Measurements from ENCODE around the gene RAB3C.
"Not testable (repeated sequence)": the region's sequence is repeated elsewhere in the genome, so short reads cannot be mapped to it uniquely, and the experiment has no call there.

RAB3C gene

DNA sequence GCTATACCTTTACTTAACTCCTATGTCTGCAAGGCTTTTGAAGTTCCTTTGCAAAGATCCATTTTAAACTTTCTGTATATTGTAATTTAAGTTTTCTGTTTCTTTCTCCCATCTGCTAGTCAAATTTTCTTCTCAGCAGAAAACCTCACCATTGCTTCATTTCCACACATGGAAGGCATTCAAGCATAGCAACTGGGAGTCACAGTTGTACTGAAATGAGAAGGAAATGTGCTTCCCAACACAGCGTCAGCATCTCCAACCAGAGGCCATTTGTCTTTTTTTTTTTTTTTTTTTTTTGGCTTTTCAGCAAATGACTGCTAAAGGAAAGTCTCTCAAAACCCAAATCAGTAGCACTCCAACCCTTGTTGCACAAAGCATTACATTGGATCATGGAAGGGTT, 92.5 kb downstream of the RAB3C start:
- DNase-seq (ENCODE audit: low read depth in 3 of 3), result no peak

DNA sequence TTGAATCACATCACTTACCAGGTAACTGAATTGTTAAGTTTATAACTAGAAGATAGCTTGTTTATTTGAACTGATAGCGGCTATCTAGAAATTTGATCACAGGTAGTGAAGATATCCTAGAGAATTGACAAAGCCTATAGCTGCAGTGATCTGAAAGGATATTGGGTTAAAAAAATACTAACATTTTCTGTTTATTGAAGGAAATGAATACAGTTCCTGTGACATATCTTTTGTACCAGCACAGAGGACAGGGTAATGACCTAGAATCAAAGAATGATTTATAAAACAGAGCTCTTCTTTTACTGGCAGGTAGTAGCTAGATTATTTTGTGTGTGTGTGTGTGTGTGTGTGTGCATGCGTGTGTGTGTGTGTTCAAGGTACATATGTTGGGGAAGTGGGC, 94.8 kb downstream of the RAB3C start:
- DNase-seq (ENCODE audit: low read depth in 3 of 3), result no peak

DNA sequence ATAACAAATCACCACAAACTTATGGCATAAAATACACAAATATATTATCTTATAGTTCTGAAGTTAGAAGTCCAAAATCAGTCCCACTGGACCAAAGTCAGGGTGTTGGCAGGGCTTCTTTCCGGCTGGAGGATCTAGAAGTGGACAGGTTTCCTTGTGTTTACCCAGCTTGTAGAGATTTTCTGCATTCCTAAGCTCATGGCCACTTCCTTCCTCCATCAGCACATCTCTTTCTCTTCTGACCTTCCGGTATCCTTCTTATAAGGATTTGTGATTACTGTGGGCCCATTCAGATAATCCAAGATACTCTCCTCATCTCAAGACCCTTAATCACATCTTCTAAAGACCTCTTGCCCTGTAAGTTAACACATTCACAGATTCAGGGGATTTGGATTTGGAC, 97.6 kb downstream of the RAB3C start:
- DNase-seq (ENCODE audit: low read depth in 3 of 3), result no peak

DNA sequence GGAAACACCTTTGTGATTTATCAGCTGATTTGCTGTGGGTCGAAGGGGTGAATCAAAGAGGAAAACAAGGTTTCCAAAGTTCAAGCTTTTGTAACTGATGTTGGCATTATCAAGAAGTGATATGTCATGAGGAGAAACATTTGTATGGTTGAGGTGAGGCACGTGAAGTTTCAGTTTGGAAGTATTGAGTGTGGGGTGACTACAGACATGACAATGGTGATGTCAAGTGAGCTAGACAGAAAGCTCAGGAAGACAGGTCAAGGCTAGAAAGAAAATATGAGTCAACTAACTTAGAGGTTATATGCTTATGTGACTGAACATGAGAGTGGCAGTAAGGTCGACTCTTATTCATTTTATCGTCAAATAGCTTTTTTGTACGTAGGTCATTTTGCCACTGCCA, 99.1 kb downstream of the RAB3C start:
- DNase-seq (ENCODE audit: low read depth in 3 of 3), result no peak

DNA sequence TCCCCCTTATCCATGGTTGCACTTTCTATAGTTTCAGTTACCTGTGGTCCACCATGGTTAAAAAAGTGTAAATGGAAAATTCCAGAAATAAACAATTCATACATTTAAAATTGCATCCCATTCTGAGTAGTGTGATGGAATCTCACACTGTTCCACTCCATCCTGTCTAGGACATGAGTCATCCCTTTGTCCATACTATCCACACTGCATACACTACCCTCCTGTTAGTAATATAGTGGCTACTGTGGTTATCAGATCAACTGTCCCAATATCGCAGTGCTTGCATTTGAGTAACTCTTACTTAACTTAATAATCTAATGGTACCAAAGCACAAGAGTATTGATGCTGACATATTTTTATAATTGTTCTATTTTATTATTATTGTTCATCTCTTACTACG, 100.7 kb downstream of the RAB3C start:
- no peak for DNase-seq (ENCODE audit: low read depth in 3 of 3)

DNA sequence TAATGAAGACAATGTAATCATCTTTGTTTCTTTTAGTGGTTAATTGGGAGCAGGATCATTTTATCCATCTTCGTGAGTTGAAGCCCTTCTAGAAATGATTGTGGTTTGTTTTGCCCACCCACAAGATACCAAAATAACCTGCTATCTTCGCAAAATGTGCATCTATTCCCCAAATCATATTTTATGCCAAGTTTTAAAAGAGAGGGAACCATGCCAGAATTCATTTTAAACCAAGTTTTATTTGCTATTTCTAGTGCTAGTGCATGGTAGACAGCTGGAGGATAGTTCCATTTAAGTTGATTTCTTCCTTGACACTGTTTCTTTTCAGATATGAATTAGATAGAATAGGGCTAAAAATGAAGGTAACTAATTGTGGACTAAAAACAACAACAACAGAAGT, 104.2 kb downstream of the RAB3C start:
- no peak for DNase-seq (ENCODE audit: low read depth in 3 of 3)

DNA sequence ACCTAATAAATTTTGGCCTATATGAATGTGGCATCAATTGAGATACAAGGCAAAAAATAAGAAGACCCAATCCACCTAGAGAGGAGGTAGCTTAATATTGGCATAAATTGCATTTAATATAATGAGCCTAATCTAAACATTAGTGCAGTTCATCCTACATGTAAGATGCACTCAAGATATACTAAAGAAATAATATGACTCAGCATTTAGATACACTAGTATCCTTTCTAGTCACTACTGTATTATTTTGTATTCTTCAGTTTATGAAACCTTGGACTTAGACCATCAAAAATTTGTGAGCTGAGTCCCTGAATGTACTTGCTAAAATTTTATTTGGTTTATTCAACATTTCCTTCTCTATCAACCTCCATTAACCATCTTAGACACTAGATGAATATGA, 104.7 kb downstream of the RAB3C start:
- no peak for DNase-seq (ENCODE audit: low read depth in 3 of 3)

DNA sequence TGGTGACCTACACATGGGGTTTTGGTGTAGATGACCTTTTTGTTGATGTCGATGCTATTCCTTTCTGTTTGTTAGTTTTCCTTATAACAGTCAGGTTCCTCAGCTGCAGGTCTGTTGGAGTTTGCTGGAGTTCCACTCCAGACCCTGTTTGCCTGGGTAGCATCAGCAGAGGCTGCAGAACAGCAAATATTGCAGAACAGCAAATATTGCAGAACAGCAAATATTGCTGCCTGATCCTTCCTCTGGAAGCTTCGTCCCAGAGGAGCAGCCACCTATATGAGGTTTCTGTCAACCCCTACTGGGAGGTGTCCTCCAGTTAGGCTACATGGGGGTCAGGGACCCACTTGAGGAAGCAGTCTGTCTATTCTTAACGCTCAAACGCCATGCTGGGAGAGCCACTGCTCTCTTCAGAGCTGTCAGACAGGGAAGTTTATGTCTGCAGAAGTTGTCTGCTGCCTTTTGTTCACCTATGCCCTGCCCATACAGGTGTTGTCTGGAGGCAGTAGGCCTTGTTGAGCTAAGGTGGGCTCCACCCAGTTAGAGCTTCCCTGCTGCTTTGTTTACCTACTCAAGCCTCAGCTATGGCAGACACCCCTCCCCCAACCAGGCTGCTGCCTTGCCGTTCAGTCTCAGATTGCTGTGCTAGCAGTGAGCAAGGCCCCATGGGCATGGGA, 116.3 kb downstream of the RAB3C start:
- not testable (repeated sequence) for DNase-seq (ENCODE audit: low read depth in 3 of 3)

DNA sequence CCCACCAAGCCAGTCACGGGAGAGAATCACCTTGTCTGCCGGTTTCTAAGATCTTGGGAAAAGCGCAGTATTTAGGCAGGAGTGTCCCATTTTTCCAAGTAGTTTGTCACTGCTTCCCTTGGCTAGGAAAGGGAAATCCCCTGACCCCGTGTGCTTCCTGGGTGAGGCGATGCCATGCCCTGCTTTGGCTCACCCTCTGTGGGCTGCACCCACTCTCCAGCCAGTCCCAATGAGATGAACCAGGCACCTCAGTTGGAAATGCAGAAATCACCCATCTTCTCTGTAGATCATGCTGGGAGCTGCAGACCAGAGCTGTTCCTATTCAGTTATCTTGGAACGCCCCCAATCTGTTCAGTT, 116.9 kb downstream of the RAB3C start:
- no peak for DNase-seq (ENCODE audit: low read depth in 3 of 3)

DNA sequence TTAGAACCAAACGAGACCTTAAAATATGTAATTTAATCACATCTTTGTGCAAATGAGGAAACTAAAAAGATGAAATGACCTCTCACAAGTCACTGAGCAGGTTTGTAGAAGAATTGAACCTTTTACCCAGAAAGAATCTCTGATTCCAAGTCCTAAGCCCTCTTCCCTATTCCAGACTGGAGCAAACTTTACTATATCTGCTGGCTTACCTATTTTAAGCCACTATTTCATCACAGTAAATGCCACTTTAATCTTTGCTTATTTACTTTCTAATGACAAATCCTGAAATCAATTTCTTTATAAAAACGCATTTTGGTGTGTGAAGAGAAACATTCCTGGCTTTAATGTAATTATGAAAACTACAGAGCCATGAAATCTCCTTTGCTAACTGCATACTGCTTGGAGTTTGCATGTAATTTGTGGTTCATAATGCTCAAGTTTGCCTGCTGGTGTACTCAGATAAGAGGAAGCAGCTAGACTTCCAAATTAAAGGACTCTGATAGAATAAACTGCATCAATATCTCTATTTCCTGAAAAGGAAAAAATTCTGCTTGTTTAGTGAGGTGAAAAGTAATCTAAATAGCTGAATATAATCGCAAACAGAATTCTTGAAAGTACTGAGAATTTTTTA, 121.2 kb downstream of the RAB3C start:
- no peak for DNase-seq (ENCODE audit: low read depth in 3 of 3)

DNA sequence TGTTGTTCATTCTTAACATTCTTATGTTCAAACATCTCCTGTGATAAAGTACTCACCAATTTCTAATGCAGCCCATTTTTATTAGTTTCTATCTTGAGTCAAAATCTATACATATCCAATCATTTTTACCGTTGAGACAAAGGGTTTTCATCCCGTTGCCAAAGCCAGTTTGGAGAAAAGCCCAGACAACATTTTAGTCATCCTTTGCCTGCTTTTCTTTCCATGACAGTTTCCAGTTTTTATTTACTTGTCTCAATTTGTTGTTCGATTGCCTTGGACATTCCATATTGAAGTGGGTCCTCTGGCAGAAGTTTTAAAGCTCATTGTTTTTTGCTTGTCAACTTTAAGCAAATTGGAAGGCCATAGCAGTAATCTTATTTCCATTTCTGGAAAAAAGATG, 123.9 kb downstream of the RAB3C start:
- no peak for DNase-seq (ENCODE audit: low read depth in 3 of 3)

DNA sequence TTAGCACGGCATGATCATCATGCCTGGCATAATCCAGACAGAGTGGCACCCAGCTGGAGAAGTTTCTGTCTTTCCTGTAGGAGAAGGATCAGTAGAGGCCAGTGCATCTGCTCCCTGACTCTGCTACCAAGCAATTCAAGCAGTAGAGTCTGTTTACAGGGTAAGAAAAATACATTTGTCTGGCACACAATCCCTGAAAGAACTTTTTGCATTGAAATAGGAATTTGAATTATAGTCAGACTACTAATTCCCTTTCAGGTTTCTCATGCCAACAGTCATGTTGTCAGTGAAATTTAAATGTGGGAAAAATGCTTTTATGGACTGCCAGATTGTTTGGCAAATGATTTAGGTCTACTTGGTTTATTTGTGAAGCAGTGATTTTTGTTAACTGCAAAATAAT, 125.6 kb downstream of the RAB3C start:
- no peak for DNase-seq (ENCODE audit: low read depth in 3 of 3)

DNA sequence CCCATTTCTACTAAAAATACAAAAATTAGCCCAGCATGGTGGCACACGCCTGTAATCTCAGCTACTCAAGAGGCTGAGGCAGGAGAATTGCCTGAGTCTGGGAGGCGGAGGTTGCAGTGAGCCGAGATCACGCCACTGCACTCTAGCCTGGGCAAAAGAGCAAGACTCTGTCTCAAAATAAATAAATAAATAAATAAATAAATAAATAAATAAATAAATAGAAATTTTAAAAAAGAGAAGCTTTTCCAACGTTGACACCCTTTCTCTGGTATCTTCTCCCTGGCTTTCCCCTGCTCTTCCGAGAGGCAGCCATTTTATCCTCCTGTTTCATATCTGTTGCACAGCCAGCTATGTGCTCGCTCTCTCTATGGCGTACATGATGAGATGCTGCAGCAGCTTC, 127.5 kb downstream of the RAB3C start:
- not testable (repeated sequence) for DNase-seq (ENCODE audit: low read depth in 3 of 3)

DNA sequence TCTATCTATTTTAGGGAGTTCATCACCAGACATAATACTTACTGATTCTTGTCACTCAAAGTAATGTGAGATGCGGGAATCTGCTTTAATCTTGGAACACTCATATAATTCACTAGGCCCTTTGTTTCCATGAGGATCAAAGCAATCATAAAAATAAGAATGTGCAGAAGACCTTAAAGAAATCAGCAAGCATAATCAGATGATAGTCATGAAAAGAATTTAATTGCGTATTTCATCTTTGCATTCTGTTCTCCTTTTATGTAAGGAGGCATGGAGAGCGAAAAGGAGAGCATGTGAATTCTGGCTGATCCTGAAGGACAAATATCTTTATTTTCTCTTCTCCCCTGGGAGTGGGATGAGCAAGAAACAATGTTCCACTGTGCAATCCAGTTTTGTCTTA, 128.0 kb downstream of the RAB3C start:
- no peak for DNase-seq (ENCODE audit: low read depth in 3 of 3)

DNA sequence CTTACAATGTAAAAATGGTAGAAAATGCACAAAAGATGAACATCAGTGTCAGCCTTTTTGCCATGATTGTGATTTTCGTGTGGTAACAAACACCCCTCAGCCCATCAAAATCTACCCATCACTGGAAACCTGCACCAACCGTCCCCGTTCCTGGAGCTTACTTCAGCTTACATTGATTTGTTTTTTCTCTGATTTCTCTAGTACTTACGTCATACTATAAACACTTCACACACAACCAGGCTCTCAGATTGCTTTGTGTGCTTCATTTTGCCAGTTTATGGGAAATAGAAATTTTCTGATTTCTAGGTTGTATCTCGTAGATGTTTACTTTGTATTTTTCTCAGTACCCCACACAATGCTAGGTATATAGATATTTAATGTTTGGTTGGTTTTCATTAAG, 129.1 kb downstream of the RAB3C start:
- DNase-seq (ENCODE audit: low read depth in 3 of 3), result no peak

DNA sequence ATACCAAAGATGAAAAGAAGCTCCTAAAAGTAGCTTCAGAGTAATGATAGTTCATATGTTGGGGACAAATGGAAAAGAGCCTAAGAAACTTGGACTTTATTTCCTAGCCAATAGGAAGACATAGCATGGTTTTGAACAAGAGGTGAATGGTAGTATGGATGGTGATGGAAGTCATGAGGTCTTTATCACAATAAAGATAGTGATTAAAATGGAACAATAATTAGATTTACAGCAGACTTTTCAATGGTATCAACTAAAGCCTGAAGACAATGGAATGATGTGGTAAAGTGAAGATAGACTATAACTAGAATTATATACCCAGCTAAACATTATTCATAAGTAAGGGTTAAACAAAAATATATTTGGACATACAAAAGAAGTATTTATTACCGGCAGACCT, 131.2 kb downstream of the RAB3C start:
- DNase-seq (ENCODE audit: low read depth in 3 of 3), result no peak

DNA sequence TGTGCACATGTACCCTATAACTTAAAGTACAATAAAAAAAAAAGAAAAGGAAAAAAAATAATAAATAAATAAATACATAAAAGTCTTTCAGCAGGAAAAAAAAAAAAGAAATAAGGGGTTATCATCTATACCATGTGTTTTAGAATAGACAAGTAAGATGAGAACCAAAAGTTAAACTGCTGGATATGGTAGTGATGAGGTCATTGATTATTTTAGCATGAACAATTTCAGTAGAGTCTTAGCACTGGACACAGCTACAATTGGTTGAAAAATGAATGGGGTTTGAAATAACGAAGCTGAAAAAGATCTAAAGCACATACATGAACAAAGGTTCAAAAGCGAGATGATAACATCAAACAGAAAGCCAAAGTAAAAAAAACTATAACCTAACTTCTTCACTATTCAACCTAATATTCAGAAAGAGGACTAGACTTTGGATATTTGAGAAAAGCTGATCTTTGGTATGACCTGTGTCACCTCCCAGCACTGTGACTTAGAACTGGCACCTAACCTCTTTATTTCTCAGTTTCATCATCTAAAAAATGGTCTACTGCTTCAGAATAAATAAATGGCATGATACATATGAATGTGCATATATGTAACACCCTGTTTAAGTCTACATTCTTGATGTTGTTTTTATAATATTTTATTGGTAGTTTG, 133.3 kb downstream of the RAB3C start:
- DNase-seq (ENCODE audit: low read depth in 3 of 3), result no peak

DNA sequence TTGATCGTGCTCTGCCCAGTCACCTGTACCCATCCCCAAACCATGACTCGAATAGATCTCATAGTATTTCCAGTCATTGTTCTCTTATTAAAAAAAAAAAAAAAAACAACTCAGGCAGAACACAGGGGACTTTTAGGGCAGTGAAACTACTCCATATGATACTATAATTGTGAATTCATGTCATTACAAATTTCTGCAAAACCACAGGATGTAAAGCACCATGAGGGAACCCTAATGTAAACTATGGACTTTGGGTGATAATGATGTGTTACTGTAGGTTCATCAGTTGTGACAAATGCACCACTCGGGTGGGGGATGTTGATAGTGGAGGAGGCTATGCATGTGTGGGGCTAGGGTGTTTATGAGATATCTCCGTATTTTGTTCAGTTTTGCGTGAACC, 133.8 kb downstream of the RAB3C start:
- DNase-seq (ENCODE audit: low read depth in 3 of 3), result no peak

DNA sequence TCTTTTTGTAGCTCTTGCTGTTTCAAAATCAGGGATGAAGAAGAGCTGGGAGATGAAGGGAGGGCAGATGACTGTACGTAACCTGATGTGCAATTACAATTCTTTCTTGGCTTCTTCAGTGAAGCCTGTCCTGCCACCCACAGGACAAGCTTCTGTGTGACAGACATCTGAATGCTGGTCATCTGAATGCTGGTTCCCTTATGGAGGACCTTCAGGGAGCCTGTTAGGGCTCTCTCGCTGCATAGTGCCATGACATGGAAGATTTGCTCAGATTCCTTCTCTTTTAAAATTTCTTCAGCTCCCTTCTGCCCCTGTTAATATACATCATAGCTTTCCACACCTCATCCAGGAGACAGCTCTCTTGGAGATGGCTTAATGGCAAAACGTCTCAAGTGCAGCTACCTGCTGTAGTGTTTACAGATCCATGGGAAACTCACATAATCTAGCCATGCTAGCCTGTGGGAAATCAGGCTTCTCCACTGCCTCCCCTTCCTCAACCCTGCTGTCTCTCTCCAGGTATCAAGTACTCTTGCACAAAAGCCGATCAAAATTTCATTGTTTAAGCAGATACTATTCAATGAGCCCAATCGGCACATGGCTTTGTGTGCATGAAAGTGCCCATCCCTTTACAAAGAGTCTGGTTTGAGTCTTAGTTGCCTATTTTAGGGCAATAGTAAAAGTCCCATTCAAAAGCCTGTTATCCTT, 134.6 kb downstream of the RAB3C start:
- no peak for DNase-seq (ENCODE audit: low read depth in 3 of 3)

DNA sequence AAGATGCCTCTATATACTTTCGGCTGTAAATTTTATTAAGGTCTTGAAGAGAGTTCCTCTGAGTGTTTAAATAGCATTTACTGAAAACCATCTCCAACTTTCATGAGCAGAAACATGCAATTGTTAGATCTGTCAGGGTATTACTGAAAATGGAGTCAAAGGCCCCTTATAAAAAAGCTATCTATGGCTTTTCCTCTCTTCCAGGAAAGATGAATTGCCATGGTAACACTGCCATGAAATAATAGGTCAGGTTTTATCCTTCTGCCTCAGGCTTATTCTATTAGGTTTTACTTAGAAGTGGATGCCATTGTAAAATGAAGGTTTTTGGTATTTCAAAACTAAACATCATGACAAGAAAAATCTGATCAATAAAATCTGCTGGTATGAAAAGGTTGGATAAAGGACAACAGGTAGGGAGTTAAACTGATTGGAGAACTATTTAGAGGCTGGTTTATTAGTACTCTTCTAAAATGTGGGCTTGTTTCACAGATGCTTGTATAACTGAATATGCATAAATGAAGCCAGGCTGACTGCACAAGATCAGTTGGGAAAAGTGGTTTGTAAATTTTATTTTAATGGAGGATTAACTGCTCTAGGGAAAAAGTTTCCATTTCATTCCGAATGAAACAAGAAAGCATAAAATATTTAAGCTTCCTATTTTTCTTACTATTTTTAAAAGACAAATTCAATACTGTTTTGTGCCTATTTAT, 135.5 kb downstream of the RAB3C start:
- no peak for DNase-seq (ENCODE audit: low read depth in 3 of 3)

DNA sequence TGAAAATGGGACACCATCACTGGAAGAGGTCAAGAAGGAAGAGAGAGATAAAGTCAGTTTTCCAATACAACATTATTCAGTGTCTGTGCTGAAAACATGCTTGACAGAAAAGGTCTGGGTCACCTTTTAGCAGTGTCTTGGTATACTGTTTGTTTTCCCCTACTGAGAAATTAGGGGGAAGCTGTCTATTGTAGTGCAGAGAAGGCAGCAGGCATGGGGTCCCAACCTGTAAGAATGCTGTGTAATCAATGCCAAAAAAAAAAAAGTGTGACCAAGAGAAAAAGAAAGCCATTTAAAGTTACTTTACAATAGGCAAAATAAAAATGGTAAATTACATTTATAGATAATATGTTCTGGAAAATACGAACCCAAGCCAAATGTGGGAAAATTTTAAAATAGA, 139.3 kb downstream of the RAB3C start:
- no peak for DNase-seq (ENCODE audit: low read depth in 3 of 3)

DNA sequence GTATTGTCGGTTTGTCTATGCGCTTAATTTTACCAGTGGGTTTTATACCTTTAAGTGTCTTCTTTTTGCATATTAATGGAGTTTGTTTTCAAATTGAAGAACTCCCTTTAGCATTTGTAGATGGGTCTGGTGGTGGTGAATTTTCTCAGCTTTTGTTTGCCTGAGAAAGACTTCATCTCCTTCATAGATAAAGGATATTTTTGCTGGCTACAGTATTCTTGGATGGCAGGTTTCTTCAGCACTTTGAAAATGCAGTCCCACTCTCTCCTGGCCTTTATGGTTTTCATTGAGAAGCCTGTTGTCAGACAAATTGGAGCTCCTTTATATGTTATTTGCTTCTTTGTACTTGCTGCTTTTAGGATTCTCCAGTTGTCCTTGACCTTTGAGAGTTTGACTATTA, 142.1 kb downstream of the RAB3C start:
- DNase-seq (ENCODE audit: low read depth in 3 of 3), result no peak
